ENCODE data around the gene H1-8. TPM values are rescaled to one million over a fixed set of nuclear protein-coding genes. Genes with fewer than 3 reads are reported as not detected.
"Not testable (repeated sequence)": the region's sequence is repeated elsewhere in the genome, so short reads cannot be mapped to it uniquely, and the experiment has no call there.

Gene H1-8
- total RNA-seq, 1 experiment from 2014 or later: not detected

GRCh38 chr3:129514110-129514509 lies 28.9 kb upstream of the H1-8 start:
- ChIA-PET POLR2A (ENCODE audit: unreplicated experiment) (no interaction called here), CTCF (no interaction called here)
- no peaks in the 10 kb centered on the region for H3K4me1 ChIP-seq (ENCODE audit: insufficient read depth, low read length)

GRCh38 chr3:129514563-129514962 lies 28.4 kb upstream of the H1-8 start:
- no peak for TF ChIP-seq CTCF (conservative IDR thresholded peaks at IDR 0.05; ENCODE audit: low read depth, low read length)
- TF ChIP-seq EZH2phosphoT487 (IDR thresholded peaks at IDR 0.05; ENCODE audit: borderline replicate concordance, low read length): no peak
- TF ChIP-seq EZH2 (IDR thresholded peaks at IDR 0.05; ENCODE audit: low read length, unreplicated experiment): no peak
- Histone ChIP-seq H3K27ac (ENCODE audit: low read length) (no peak overlapping the region), H3K4me1 (ENCODE audit: insufficient read depth, low read length) (no peaks in the 10 kb centered on the region), H3F3A (ENCODE audit: low read length, unreplicated experiment) (no peaks in the 10 kb centered on the region), H3K9ac (ENCODE audit: low read length) (no peak overlapping the region), H2AFZ (ENCODE audit: low read length) (no peak overlapping the region), H4K20me1 (ENCODE audit: low read length) (no peaks in the 10 kb centered on the region), H3K4me2 (ENCODE audit: low read length) (no peak overlapping the region), H3K79me2 (ENCODE audit: low read length) (no peaks in the 10 kb centered on the region), H3K9me2 (replicated peaks; ENCODE audit: low read length) (no peaks in the 10 kb centered on the region), H3K27me3 (ENCODE audit: low read length) (no peaks in the 10 kb centered on the region), H3K9me3 (ENCODE audit: low read length) (no peaks in the 10 kb centered on the region), H3K36me3 (ENCODE audit: low read depth, low read length) (no peaks in the 10 kb centered on the region), H3K4me3 (ENCODE audit: low read length) (no peak overlapping the region)
- ATAC-seq: no peak
- intact Hi-C loops (cut with micrococcal nuclease): no loop called here
- ChIA-PET CTCF (no interaction called here), POLR2A (ENCODE audit: unreplicated experiment) (no interaction called here)
- BruUV-seq (replicated peaks): no TSS peak
- no peak for DNase-seq

More at GRCh38 chr3:129514110-129514509, 28.9 kb upstream of the H1-8 start:
- H3K9ac ChIP-seq (ENCODE audit: low read length): no peak overlapping the region
- no peaks in the 10 kb centered on the region for H3K27me3 ChIP-seq (ENCODE audit: low read length)
- no peak overlapping the region for H3K27ac ChIP-seq (ENCODE audit: low read length)
- no peaks in the 10 kb centered on the region for H3K9me3 ChIP-seq (ENCODE audit: low read length)
- H3K9me2 ChIP-seq (replicated peaks; ENCODE audit: low read length): no peaks in the 10 kb centered on the region
- H3K79me2 ChIP-seq (ENCODE audit: low read length): no peaks in the 10 kb centered on the region
- no peaks in the 10 kb centered on the region for H3F3A ChIP-seq (ENCODE audit: low read length, unreplicated experiment)
- DNase-seq (no peak), ATAC-seq (no peak)
- H3K4me2 ChIP-seq (ENCODE audit: low read length): no peak overlapping the region
- no peaks in the 10 kb centered on the region for H4K20me1 ChIP-seq (ENCODE audit: low read length)
- no peak overlapping the region for H2AFZ ChIP-seq (ENCODE audit: low read length)
- BruUV-seq (replicated peaks): no TSS peak
- no peaks in the 10 kb centered on the region for H3K36me3 ChIP-seq (ENCODE audit: low read depth, low read length)
- no peak overlapping the region for H3K4me3 ChIP-seq (ENCODE audit: low read length)
- intact Hi-C loops (cut with micrococcal nuclease): no loop called here
- TF ChIP-seq EZH2 (IDR thresholded peaks at IDR 0.05; ENCODE audit: low read length, unreplicated experiment) (no peak), EZH2phosphoT487 (IDR thresholded peaks at IDR 0.05; ENCODE audit: borderline replicate concordance, low read length) (no peak)

DNA sequence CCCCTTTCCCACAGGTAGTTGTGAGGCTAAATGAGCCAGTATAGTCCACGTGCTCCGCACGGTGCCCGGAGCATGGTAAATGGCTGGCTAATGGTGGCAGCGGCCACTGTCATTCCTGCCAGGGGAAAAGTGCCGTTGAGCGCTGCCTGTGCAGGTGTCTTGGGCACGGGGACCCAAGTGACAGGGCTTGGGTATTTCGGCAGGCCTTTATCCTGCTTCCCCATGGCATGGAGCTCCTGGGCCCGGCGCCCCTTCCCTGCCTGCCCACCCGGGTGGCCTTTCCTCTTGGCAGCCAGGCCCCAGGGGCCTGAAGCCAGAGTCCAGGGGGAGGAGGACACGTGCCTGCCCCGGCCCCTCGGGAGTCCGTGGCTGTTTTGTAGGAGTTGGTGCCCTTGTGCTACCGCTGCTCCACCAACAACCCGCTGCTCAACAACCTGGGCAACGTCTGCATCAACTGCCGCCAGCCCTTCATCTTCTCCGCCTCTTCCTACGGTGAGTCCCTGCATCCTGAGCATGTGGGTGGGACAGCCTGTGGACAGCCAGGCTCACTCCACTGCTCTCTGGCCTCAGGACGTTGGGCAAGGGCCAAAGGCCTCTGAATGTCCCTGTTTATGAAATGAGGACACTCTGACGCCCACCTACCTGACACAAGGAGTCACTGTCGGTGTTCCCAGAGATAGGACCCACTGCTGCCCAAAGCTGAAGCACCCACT lies 27.7 kb upstream of the H1-8 start:
- H3K4me3 ChIP-seq (ENCODE audit: low read length); H3K4me1 ChIP-seq (ENCODE audit: insufficient read depth, low read length); H2AFZ ChIP-seq (ENCODE audit: low read length); CTCF ChIA-PET; H3F3A ChIP-seq (ENCODE audit: low read length, unreplicated experiment); H3K9me2 ChIP-seq (replicated peaks; ENCODE audit: low read length); H3K36me3 ChIP-seq (ENCODE audit: low read depth, low read length); H3K79me2 ChIP-seq (ENCODE audit: low read length); H3K27ac ChIP-seq (ENCODE audit: low read length); H3K9me3 ChIP-seq (ENCODE audit: low read length); ATAC-seq; DNase-seq; H3K9ac ChIP-seq (ENCODE audit: low read length); intact Hi-C loops (cut with micrococcal nuclease); H3K27me3 ChIP-seq (ENCODE audit: low read length); BruUV-seq (replicated peaks); H4K20me1 ChIP-seq (ENCODE audit: low read length); H3K4me2 ChIP-seq (ENCODE audit: low read length); POLR2A ChIA-PET (ENCODE audit: unreplicated experiment): not testable (repeated sequence)

GRCh38 chr3:129515821-129516432 lies 27.0 kb upstream of the H1-8 start:
- ATAC-seq; H3K27ac ChIP-seq (ENCODE audit: low read length); POLR2A ChIA-PET (ENCODE audit: unreplicated experiment); H3F3A ChIP-seq (ENCODE audit: low read length, unreplicated experiment); DNase-seq; H3K9me3 ChIP-seq (ENCODE audit: low read length); H2AFZ ChIP-seq (ENCODE audit: low read length); H3K4me1 ChIP-seq (ENCODE audit: insufficient read depth, low read length); H3K27me3 ChIP-seq (ENCODE audit: low read length); CTCF ChIA-PET; H3K79me2 ChIP-seq (ENCODE audit: low read length); H4K20me1 ChIP-seq (ENCODE audit: low read length); H3K9me2 ChIP-seq (replicated peaks; ENCODE audit: low read length); H3K9ac ChIP-seq (ENCODE audit: low read length); H3K4me3 ChIP-seq (ENCODE audit: low read length); H3K4me2 ChIP-seq (ENCODE audit: low read length); intact Hi-C loops (cut with micrococcal nuclease); H3K36me3 ChIP-seq (ENCODE audit: low read depth, low read length); BruUV-seq (replicated peaks): not testable (repeated sequence)

Data from PC-3 (cell line).